ENCODE results near the gene CCDC74A. TPM values are rescaled to one million over a fixed set of nuclear protein-coding genes. Genes with fewer than 3 reads are reported as not detected.
"Not testable (repeated sequence)": the region's sequence is repeated elsewhere in the genome, so short reads cannot be mapped to it uniquely, and the experiment has no call there.

Gene CCDC74A
- total RNA-seq, 8 experiments from 2014 or later: 0.97 to 16.1 (median 12.2) TPM

DNA sequence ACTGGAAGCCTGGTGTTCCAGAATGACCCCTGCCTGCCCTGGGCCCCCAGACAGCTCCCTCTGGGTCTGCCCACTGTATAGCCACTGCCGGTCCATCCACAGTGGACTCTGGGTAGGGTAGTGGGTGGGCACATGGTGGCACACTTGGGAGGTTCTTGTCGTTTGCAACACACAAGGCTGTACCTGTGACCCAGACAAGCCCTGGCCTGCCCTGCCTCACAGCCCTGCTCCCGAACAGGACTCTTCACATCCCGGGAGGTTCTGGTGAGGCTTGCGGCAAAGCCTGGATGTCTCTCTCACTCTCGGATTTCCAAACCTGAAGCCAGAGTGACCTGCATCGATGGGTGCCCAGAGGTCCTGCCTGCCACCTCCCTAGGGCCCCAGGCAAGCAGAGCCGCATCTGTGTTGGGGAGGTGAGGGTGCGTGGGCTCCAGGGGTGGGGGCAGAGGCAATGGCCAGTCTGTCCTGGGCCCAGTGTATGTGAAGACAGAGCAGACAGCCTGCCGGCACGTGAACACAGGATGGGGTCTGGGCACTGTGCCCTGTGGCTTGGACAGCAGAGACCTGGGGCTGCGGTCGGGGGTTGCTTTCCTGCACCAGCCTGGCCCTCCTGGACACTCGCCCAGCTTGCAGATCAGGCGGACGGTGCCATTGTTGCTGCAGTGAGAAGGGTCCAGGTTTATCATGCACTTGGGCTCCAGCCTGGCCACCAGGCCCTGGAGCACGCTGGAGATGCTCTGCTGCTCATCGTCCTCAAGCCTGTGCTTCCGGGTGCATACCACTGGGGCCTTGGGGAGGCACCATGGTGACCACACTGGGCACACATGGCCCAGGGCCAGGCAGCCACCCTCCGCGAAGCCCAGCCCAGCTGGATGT is 8.5 kb downstream of the CCDC74A start:
- in situ Hi-C loops (cut with MboI; ENCODE audit: low pct_unique_long_range_greater_than_20kb in 2 of 9, low sequenced_read_pairs in 9 of 9, unreplicated experiment in 9 of 9); H3K27ac ChIP-seq; H3K4me1 ChIP-seq (replicated peaks in 1 of 2); H3K4me3 ChIP-seq: not testable (repeated sequence)
- peak in 1 of 8 experiments; percentile 58 for ATAC-seq (replicated peaks in 6 of 8)
- 100% methylated on average over 1 of the region's 21 CpGs; no CpG with 5 or more reads in 9 of the 10 experiments for WGBS, 10 experiments

DNA sequence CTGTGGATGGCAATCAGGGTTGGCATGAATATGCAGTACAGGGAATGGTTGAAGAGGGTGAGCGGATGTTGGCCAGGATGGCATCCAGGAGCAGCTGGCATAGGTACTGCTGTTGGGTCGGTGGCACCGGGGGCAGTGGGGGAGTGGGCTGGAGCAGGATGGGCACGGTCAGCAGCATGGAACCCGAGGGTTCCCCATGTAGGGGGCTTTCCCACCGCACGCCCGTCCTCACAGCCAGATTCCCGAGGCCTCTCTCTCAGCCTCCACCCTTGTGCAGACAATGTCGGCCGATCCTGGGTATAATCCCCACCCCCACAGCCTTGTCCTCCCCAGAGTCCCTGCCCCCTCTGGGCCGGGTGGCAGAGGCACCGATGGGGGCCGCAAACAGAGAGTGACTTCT is 9.2 kb downstream of the CCDC74A start:
- H3K27ac ChIP-seq; in situ Hi-C loops (cut with MboI; ENCODE audit: low pct_unique_long_range_greater_than_20kb in 2 of 9, low sequenced_read_pairs in 9 of 9, unreplicated experiment in 9 of 9); H3K4me1 ChIP-seq (replicated peaks in 1 of 2); H3K4me3 ChIP-seq; ATAC-seq (replicated peaks in 6 of 8): not testable (repeated sequence)
- WGBS, 10 experiments: 90% methylated on average over 2 of the region's 14 CpGs; no CpG with 5 or more reads in 9 of the 10 experiments

- H3K27ac ChIP-seq; ATAC-seq (replicated peaks in 6 of 8); in situ Hi-C loops (cut with MboI; ENCODE audit: low pct_unique_long_range_greater_than_20kb in 2 of 9, low sequenced_read_pairs in 9 of 9, unreplicated experiment in 9 of 9); H3K4me3 ChIP-seq; H3K4me1 ChIP-seq (replicated peaks in 1 of 2): not testable (repeated sequence)
- 50 to 100% (median 93%) methylated on average over 2 to 8 of the region's 13 CpGs; no CpG with 5 or more reads in 2 of the 10 experiments for WGBS, 10 experiments
Observed at GRCh38 chr2:131538856-131539255, 11.2 kb downstream of the CCDC74A start.

GRCh38 chr2:131542438-131543384 is 15.0 kb downstream of the CCDC74A start:
- ATAC-seq (replicated peaks in 6 of 8): no peak
- H3K27ac ChIP-seq: no peak overlapping the region
- in situ Hi-C loops (cut with MboI; ENCODE audit: low pct_unique_long_range_greater_than_20kb in 2 of 9, low sequenced_read_pairs in 9 of 9, unreplicated experiment in 9 of 9): no loop called here
- H3K4me1 ChIP-seq (replicated peaks in 1 of 2): no peaks in the 10 kb centered on the region
- WGBS, 10 experiments: 60 to 96% (median 85%) methylated on average over 3 to 24 of the region's 24 CpGs; no CpG with 5 or more reads in 2 of the 10 experiments
- no peak overlapping the region for H3K4me3 ChIP-seq

- ATAC-seq (replicated peaks in 6 of 8): no peak
- 73 to 96% (median 95%) methylated on average over 3 to 11 of the region's 22 CpGs; no CpG with 5 or more reads in 5 of the 10 experiments for WGBS, 10 experiments
- H3K4me3 ChIP-seq: no peak overlapping the region
Observed at GRCh38 chr2:131543385-131543891, 15.8 kb downstream of the CCDC74A start.

DNA sequence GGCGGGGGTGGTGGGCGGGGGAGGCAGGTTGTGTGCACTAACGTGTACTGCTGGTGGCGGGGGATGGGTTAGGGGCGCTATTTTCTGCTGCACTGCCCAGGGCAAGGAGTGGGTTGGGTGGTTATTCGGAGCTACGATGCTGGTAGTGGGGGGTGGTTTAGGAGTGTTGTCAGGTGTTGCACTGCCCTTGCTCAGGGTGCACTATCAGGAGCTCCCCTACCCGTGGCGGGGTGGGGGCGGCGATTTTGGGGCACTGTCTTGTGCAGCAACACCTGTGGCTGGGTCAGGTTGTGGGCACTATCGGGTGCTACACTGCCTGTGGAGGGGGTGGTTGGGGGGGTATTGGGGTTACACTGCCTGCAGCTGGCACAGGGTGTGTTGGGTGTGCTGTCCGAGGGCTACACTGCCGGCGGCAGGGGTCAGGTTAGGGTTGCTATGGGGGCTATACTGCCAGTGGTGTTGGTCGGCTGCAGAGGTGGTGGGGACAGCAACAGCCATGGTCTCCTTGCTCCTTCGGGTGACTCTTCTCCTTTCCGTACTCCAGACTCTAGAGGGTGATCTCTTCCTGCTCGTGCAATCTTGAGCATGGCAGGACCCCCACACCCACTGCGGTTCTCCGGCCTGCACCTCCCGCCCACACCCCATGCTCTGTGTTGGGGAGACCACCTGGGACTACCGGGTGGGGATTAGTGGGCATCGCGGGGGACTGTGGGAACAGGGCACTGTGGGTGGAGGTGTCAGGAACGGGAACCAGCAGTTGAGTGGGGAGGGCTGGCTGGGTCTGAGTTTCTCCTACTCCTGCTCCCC is 16.5 kb downstream of the CCDC74A start:
- H3K4me1 ChIP-seq (replicated peaks in 1 of 2); in situ Hi-C loops (cut with MboI; ENCODE audit: low pct_unique_long_range_greater_than_20kb in 2 of 9, low sequenced_read_pairs in 9 of 9, unreplicated experiment in 9 of 9); H3K27ac ChIP-seq; ATAC-seq (replicated peaks in 6 of 8); H3K4me3 ChIP-seq: not testable (repeated sequence)
- WGBS, 10 experiments: no CpG with 5 or more reads among the region's 26 CpGs

More at GRCh38 chr2:131543385-131543891, 15.8 kb downstream of the CCDC74A start:
- Histone ChIP-seq H3K27ac (no peak overlapping the region), H3K4me1 (replicated peaks in 1 of 2) (no peaks in the 10 kb centered on the region)
- in situ Hi-C loops (cut with MboI; ENCODE audit: low pct_unique_long_range_greater_than_20kb in 2 of 9, low sequenced_read_pairs in 9 of 9, unreplicated experiment in 9 of 9): no loop called here

- H3K4me3 ChIP-seq; in situ Hi-C loops (cut with MboI; ENCODE audit: low pct_unique_long_range_greater_than_20kb in 2 of 9, low sequenced_read_pairs in 9 of 9, unreplicated experiment in 9 of 9); ATAC-seq (replicated peaks in 6 of 8); H3K4me1 ChIP-seq (replicated peaks in 1 of 2); H3K27ac ChIP-seq: not testable (repeated sequence)
- no CpG with 5 or more reads among the region's 7 CpGs for WGBS, 10 experiments
Observed at GRCh38 chr2:131544813-131545165, 17.1 kb downstream of the CCDC74A start.

- no peak for ATAC-seq (replicated peaks in 6 of 8)
- no peaks in the 10 kb centered on the region for H3K4me1 ChIP-seq (replicated peaks in 1 of 2)
- H3K4me3 ChIP-seq: no peak overlapping the region
- in situ Hi-C loops (cut with MboI; ENCODE audit: low pct_unique_long_range_greater_than_20kb in 2 of 9, low sequenced_read_pairs in 9 of 9, unreplicated experiment in 9 of 9): no loop called here
- 49 to 100% (median 87%) methylated on average over 1 to 9 of the region's 11 CpGs for WGBS, 10 experiments
- H3K27ac ChIP-seq: no peak overlapping the region
Observed at GRCh38 chr2:131552871-131553270, 25.2 kb downstream of the CCDC74A start.

GRCh38 chr2:131556998-131557397 is 29.3 kb downstream of the CCDC74A start:
- no peak overlapping the region for H3K27ac ChIP-seq
- whole genome bisulfite sequencing, 10 experiments: 14 to 100% (median 80%) methylated on average over 1 to 5 of the region's 7 CpGs; no CpG with 5 or more reads in 1 of the 10 experiments
- no peaks in the 10 kb centered on the region for H3K4me1 ChIP-seq (replicated peaks in 1 of 2)
- no peak for ATAC-seq (replicated peaks in 6 of 8)
- no peak overlapping the region for H3K4me3 ChIP-seq
- in situ Hi-C loops (cut with MboI; ENCODE audit: low pct_unique_long_range_greater_than_20kb in 2 of 9, low sequenced_read_pairs in 9 of 9, unreplicated experiment in 9 of 9): no loop called here

DNA sequence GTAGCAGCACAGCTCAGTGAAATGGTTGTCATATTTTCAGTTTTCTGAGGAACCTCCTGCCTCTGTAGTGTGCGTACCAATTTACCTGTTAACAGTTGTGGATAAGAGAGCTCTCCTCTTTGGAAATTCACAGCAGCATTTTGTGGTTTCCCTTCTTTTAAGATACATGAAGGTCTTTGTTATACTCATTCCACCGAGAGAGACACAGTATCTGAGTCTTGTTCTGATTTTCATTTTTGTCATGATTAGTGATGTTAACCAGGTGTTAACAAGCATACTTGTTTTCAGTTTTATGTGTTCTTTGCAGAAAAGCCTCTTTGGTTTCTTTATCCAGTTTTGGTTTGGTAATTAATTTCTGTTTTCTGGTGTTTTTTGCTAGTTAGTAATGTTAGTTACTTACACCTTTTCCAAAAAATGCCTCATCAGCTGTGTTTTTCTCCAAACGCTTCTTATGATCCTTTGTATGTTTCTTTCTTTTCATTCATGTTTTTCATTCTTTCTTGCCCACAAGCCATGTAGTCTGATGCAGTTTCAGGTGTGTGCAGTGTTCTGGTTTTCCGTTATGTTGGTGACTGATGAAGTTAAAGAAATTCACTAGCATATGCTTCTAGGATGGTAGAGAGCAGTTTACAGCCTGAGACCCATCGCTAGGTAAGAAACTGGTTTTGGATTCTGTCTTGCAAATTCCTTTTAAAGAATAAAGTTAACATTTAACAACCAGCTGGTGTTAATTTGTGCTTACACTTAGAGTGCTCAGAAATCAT is 30.1 kb downstream of the CCDC74A start:
- ATAC-seq (replicated peaks in 6 of 8): no peak
- Histone ChIP-seq H3K4me3 (no peak overlapping the region), H3K4me1 (replicated peaks in 1 of 2) (no peaks in the 10 kb centered on the region), H3K27ac (no peak overlapping the region)
- WGBS, 10 experiments: 39 to 100% (median 78%) methylated on average over 1 to 5 of the region's 5 CpGs
- in situ Hi-C loops (cut with MboI; ENCODE audit: low pct_unique_long_range_greater_than_20kb in 2 of 9, low sequenced_read_pairs in 9 of 9, unreplicated experiment in 9 of 9): no loop called here

GRCh38 chr2:131566371-131566770 is 38.7 kb downstream of the CCDC74A start:
- no peak for ATAC-seq (replicated peaks in 6 of 8)
- in situ Hi-C loops (cut with MboI; ENCODE audit: low pct_unique_long_range_greater_than_20kb in 2 of 9, low sequenced_read_pairs in 9 of 9, unreplicated experiment in 9 of 9): no loop called here
- WGBS, 10 experiments: 0 to 100% (median 64%) methylated on average over 1 to 5 of the region's 5 CpGs; no CpG with 5 or more reads in 5 of the 10 experiments

GRCh38 chr2:131567891-131568290 is 40.2 kb downstream of the CCDC74A start:
- Histone ChIP-seq H3K4me1 (replicated peaks in 1 of 2) (peaks cover 0 to 3% of the 10 kb centered on the region in 2 donors), H3K4me3 (no peak overlapping the region), H3K27ac (no peak overlapping the region)
- no peak for ATAC-seq (replicated peaks in 6 of 8)
- in situ Hi-C loops (cut with MboI; ENCODE audit: low pct_unique_long_range_greater_than_20kb in 2 of 9, low sequenced_read_pairs in 9 of 9, unreplicated experiment in 9 of 9): no loop called here

More at GRCh38 chr2:131566371-131566770, 38.7 kb downstream of the CCDC74A start:
- peaks cover 0 to 3% of the 10 kb centered on the region in 2 donors for H3K4me1 ChIP-seq (replicated peaks in 1 of 2)
- no peak overlapping the region for H3K4me3 ChIP-seq
- no peak overlapping the region for H3K27ac ChIP-seq

All from motor neuron (in vitro differentiated cells).